ENCODE measurements around the gene IQSEC3. TPM values are rescaled to one million over a fixed set of nuclear protein-coding genes. Genes with fewer than 3 reads are reported as not detected.
"Not testable (repeated sequence)": the region's sequence is repeated elsewhere in the genome, so short reads cannot be mapped to it uniquely, and the experiment has no call there.

Gene IQSEC3
- total RNA-seq, result 2.3 TPM
- long read RNA-seq, result 0 reads

DNA sequence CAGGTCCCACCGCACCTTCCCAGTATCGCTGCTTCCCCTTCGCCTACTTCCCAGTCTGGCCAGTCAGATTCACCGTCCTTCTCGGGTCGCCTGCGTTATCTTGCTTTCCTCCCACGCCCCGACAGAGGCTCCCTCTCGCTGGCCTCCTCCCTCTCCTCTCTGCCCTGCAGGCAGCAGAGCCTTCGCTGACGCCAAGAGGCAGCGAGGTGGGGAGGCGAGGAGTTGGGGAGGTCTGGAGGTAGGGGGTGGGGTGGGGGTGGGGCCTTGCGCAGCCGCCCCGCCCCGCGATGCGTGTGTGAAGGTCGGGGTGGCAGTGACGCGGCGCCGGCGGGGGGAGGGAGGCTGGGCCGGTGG, at the start of gene IQSEC3:
IQSEC3 (plus strand) TSS at position 340 of the 354 bp plus-strand sequence. CDS start 116 bp downstream, outside the sequence.
- intact Hi-C loops (cut with DNase I); DNase-seq (ENCODE audit: missing footprints); ATAC-seq: not testable (repeated sequence)

DNA sequence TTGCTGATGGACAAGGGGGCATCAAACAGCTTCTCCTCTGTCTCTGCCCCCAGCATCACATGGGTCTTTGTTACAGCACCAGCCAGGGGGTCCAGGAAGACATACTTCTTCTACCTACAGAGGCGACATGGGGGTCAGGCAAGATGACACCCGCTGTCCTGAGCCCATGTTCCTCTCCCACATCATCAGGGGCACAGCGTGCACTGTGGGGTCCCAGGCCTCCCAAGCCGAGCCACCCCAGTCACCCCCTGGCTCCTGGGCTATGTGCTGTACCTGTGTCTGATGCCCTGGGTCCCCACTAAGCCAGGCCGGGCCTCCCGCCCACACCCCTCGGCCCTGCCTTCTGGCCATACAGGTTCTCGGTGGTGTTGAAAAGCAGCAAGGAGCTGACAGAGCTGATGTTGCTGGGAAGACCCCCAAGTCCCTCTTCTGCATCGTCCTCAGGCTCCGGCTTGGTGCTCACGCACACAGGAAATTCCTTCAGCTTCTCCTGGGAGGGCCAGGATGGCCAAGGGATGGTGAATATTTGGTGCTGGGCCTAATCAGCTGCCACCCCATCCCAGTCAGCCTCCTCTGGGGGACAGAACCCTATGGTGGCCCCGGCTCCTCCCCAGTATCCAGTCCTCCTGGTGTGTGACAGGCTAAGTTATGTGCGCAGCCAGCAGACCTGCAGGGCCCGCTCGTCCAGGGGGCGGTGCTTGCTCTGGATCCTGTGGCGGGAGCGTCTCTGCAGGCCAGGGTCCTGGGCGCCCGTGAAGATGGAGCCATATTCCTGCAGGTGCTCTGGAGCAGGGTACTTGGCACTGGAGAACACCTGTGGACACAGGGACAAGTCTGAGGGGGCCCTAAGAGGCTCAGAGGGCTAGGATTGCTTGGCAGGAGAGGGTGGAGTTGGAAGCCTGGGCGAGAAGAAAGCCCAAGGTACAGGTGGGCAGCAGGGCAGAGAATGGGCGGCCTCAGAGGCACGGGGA, 48.9 kb upstream of the IQSEC3 start:
- peak; percentile 13 for DNase-seq (ENCODE audit: missing footprints)
- ATAC-seq; intact Hi-C loops (cut with DNase I): not testable (repeated sequence)

DNA sequence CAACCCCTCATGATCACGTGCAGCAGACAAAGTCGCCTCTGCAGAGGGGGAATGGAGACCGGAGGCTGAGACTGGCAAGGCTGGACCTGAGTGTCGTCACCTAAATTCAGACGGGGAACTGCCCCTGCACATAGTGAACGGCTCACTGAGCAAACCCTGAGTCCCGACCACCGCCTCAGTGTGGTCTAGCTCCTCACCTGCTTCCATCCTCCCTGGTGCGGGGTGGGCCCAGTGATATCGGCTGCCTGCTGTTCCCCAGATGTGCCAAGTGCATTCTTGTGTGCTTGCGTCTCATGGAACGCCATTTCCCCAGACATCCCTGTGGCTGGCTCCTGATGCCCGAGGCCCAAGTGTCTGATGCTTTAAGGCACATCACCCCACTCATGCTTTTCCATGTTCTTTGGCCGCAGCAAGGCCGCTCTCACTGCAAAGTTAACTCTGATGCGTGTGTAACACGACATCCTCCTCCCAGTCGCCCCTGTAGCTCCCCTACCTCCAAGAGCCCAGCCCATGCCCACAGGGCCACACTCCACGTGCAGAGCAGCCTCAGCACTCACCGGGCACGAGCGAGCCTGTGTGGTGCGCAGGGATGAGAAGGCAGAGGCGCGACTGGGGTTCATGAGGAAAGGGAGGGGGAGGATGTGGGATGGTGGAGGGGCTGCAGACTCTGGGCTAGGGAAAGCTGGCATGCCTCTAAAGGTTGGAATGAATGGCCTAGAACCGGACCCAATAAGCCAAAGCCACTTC, 47.6 kb upstream of the IQSEC3 start:
- ATAC-seq; intact Hi-C loops (cut with DNase I): not testable (repeated sequence)
- peak; percentile 50 for DNase-seq (ENCODE audit: missing footprints)

DNA sequence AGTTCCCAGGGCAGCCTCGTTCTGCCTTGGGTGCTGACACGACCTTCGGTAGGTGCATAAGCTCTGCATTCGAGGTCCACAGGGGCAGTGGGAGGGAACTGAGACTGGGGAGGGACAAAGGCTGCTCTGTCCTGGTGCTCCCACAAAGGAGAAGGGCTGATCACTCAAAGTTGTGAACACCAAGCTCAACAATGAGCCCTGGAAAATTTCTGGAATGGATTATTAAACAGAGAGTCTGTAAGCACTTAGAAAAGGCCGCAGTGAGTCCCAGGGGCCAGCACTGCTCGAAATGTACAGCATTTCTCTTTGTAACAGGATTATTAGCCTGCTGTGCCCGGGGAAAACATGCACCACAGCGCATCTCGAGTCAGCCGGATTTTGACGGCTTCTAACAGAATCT, 46.7 kb upstream of the IQSEC3 start:
- DNase-seq (ENCODE audit: missing footprints); intact Hi-C loops (cut with DNase I); ATAC-seq: not testable (repeated sequence)

DNA sequence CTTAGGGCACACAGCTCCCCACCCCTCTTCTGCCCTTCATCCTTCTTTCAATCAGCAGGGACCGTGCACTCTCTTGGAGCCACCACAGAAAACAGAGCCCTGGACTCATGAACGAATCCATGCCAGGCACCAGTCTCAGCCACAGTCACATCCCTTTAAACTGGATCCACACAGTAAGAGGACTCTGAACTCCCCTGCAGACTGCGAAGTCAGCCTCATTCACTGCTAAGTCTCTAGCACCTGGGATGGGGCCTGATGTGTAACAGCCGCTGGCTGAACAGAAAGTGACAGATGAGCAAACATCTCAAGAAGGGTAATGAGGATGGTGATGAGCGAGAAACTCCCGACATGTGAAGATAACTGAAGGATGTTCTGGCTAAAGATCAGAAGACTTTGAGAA, 45.8 kb upstream of the IQSEC3 start:
- ATAC-seq (peak; percentile 28), DNase-seq (ENCODE audit: missing footprints) (peak; percentile 18)
- intact Hi-C loops (cut with DNase I), result no loop called here

DNA sequence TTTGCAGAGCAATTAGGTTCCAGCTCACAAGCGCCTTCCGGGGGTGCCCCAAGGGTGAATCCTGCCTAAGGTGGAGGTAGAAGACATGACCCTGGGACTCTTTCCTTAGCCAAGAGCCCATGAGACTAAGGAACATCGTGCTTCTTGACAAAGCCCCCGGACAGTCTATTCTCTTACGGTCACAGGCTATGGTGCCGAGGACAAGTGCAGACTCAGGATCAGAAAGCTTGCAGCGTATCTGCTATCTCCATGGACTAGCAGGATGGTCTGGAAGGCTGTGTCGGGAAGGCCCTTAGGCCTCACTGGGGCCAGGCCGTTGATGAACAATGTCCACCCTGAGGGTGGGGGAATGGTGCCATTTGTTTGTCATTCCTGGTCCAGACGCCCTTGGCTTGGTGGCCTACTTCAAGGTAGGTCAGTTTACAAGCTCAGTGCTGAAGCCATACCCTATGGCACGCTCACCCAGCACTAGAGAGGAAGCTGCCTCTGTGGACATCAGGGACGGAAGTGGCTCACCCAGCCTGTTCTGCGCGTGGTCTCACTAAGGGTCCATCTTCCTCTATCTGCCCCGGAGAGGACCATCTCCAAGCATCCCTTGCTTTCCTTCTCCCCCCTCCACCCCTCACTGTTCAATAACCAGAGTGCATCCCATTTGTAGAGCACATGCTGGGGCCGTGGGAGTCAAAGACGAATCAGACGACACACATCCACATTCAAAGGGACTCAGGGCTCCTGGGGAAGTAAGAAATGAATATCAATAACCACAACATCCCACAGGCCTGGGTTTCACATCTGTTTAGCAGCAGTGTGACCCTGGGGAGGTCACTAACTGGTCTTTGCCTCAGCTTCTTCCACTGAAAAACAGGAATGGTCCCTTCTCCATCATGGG, 45.0 kb upstream of the IQSEC3 start:
- ATAC-seq, result peak; percentile 72
- intact Hi-C loops (cut with DNase I), result no loop called here
- peak; percentile 81 for DNase-seq (ENCODE audit: missing footprints)

DNA sequence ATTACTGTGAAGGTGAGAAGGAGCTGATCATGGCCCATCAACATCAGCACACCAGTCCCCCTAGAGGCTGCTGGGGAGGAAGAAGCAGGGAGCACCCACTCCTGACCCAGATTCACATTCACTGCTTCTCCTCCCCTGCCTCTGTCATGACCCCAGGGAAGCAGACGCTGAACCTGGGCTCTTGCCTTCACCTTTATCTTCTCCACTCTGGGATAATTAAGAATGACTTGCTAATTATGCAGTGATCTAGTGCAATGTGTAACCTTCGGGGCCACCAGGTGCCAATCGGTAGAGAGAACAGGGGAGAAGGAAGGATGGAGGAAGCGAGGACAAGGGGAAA, 44.4 kb upstream of the IQSEC3 start:
- peak; percentile 21 for DNase-seq (ENCODE audit: missing footprints)
- no peak for ATAC-seq
- intact Hi-C loops (cut with DNase I), result no loop called here

DNA sequence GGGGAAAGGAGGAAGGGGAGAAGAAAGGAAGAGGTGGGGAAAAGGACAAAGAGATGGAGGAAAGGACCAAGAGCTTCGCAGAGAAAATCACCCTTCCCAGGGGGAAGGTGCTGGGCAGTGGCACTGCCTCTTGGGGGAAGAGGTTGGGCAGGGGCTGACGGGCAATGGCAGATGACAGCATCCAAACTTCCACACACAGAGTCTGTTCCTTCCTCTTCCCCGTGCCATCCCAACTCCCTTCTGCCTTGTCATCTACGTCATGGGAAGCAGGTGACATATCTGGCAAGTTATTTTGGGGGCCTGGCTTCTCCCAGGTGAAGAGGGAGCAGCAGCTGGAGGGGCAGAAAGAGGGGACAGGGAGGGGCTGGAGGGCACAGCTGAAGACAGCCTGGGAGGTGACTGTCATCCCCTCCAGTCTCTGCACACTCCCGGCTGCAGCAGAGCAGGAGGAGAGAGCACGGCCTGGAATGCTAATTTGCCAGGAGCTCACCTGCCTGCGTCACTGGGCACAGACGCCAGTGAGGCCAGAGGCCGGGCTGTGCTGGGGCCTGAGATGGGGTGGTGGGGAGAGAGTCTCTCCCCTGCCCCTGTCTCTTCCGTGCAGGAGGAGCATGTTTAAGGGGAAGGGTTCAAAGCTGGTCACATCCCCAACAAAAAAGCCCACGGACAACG, 43.9 kb upstream of the IQSEC3 start:
- peak; percentile 48 for ATAC-seq

DNA sequence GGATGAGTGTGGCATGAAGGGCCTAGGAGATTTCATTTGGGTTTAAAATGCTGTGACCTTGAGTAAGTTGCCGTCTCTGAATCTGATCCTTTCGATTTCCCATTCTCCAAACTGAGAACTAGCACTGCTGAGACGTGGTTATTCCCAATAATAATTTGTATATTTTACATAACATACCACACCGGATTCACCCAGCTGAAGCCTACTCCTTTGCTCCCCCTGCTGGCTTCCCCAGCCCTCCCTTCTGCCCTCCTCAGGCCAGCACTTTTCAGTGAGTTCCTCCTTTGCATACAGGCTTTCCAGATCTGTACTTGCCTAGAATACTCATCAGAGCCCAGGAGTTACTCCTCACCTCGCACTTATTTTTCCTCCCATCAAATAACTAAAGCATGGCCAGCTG, 38.7 kb upstream of the IQSEC3 start:
- ATAC-seq; intact Hi-C loops (cut with DNase I); DNase-seq (ENCODE audit: missing footprints): not testable (repeated sequence)

More for the DNA sequence above, 43.9 kb upstream of the IQSEC3 start:
- intact Hi-C loops (cut with DNase I), result no loop called here
- no peak for DNase-seq (ENCODE audit: missing footprints)

DNA sequence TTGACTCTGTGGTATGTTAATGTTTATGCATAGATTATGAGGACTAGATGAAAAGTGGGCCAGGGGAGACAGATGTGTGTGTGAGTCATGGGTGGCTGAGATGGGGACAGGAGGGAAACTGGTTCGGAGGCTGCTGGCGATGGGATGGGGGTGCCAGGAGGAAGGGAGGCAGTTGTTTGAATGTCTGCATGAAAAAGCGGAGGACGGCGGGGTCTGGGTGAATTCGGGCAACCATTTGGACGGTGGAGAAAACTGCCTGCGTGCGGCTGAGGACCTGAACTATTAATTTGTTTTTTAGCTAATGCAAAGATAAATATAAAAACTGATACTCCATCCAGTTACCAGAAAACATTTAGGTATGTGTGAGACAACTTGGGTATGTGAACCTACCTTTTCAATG, 27.8 kb upstream of the IQSEC3 start:
- ATAC-seq; intact Hi-C loops (cut with DNase I): not testable (repeated sequence)
- peak; percentile 61 for DNase-seq (ENCODE audit: missing footprints)

DNA sequence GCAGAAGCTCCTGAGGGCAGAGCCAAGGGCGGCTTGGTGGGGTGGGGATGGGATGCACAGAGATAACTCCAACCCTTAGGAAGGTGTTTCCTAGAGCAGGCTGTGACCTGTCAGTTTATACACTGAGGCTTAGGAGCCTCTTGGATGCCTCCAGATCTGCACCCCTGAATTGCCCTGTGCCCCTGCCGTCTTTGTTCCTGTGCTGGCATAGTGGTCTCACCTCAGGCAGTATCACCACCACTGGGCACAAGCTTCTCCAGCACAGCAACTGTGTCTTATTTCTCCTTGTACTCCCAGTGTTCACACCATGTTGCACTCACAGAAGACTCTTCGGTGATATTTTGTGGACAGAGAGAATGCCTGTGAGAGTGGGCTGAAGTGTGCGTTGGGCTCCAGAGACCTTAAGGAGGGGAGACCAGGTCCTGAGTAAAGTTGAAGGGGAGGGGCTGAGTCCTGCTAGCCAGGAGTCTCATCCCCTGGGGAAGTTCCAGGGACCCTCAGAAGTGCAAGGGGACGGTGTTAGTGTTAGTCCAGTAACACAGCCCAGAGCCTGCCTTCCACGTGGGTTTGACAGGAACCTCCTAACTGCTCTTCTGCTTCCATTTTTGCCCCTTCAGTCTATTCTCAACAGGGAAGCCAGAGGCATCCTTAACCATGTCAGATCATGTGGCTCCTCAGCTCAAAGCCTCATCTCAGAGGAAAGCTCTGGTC, 26.9 kb upstream of the IQSEC3 start:
- intact Hi-C loops (cut with DNase I); DNase-seq (ENCODE audit: missing footprints); ATAC-seq: not testable (repeated sequence)

DNA sequence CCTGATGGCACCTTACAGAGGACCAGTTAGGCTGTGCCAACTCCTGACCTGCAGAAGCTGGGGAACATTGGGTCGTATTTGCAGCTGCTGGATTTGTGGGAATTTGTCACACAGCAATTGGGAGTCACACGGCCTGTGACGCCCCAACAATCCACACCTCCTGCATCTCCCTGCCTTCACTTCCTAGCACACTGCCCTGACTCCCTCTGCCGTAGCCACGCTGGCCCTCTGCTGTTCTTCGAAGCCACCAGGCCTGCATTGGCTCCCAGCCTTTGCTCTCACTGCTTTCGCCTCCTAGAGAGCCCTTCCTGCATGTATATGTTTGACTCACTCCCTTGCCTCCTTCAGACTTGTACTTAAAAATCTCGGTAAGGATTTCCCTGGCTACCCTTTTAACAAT, 22.2 kb upstream of the IQSEC3 start:
- peak; percentile 56 for DNase-seq (ENCODE audit: missing footprints)
- intact Hi-C loops (cut with DNase I); ATAC-seq: not testable (repeated sequence)

DNA sequence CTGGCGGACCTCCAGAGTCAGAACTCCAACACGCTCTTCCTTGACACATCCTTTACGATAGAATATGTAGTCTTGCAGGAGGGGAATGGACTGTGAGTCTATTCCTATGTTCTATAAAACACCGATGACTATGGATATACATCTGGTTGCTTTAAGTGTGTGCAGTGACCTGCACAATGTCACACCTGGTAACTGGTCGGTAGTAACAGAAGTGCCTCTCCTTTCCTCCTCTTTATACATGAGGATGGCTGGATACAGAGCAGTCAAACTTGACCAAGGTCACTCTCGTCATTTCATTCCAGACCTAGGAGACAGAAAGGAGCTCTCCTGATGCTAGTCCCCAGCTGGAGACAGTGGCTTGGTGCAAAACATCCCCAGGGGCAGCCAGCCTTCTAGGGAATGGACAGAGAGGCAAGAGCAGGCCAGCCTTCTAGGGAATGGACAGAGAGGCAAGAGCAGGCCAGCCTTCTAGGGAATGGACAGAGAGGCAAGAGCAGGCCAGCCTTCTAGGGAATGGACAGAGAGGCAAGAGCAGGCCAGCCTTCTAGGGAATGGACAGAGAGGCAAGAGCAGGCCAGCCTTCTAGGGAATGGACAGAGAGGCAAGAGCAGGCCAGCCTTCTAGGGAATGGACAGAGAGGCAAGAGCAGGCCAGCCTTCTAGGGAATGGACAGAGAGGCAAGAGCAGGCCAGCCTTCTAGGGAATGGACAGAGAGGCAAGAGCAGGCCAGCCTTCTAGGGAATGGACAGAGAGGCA, 21.2 kb upstream of the IQSEC3 start:
- DNase-seq (ENCODE audit: missing footprints) (peak; percentile 46), ATAC-seq (peak; percentile 39)
- intact Hi-C loops (cut with DNase I), result not testable (repeated sequence)

DNA sequence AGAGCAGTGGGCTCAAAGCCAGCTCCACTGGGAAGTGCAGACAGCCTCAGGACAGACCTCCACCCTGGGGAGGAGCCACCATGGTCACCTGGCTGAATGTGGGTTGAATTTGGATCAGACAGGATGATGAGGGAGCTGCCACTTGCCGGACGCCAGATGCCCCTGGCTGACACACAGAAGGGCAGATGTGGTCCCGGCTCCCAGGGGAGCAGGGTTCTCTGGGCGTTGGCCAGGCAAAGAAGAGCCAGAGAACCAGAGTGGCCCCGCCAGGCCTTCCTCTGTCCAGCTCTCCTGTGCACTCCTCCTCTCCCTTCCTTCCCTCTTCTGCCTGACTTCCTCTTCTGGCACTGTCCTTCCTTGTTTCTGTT, 20.6 kb upstream of the IQSEC3 start:
- DNase-seq (ENCODE audit: missing footprints) (peak; percentile 50), ATAC-seq (peak; percentile 90)
- intact Hi-C loops (cut with DNase I), result not testable (repeated sequence)

DNA sequence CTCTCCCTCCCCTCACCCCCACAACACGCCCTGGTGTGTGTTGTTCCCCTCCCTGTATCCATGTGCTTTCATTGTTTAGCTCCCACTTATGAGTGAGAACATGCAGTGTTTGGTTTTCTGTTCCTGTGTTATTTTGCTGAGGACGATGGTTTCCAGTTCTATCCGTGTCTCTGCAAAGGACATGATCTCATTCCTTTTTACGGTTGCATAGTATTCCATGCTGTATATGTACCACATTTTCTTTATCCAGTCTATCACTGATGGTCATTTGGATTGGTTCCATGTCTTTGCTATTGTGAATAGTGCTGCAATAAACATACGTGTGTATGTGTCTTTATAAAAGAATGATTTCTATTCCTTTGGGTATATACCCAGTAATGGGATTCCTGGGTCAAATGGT, 20.0 kb upstream of the IQSEC3 start:
- intact Hi-C loops (cut with DNase I), result not testable (repeated sequence)
- DNase-seq (ENCODE audit: missing footprints) (peak; percentile 16), ATAC-seq (peak; percentile 18)

DNA sequence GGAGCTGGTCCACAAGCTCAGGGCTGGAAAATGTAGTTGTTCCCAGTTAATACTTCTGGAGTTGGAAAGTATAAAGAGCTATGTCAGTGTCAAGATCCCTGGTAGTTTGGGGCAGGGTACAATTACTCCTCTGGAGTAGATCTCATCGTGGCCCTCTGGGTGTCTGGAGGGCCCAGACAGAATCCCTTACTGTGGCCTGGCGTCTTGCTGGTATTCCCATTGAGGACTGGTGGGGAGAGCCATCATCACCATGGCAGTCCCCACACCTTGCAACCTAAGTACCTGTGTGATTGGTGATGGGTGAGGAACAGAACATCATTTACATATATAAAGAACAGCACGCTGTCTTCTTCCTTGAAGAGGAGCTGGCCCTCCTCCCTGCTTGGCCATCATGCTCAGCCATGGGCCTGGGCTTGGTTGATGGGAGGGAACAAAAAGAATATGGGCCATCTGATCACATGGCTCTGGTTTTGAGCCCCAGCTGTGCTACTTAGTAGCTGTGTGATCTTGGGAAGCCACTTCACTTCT, 18.8 kb upstream of the IQSEC3 start:
- ATAC-seq, result peak; percentile 32
- intact Hi-C loops (cut with DNase I); DNase-seq (ENCODE audit: missing footprints): not testable (repeated sequence)

DNA sequence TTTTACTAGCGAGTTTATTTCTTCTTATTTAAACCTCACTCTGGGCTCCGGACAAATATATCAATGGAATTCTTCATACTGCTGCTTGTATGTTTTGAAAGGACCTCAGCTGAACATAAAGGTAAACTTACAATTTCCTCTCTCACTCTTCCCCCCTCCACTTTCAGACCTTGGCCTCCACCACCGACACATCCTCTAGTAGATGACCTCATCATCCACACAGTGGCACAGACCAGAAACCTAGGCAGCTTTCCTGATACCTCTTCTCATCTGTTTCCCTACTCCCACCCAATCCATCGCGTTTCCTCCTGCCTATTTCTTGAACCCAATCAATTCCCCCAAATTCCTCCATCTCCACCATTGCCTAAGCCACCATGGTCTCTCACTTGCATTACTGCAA, 17.4 kb upstream of the IQSEC3 start:
- intact Hi-C loops (cut with DNase I); DNase-seq (ENCODE audit: missing footprints); ATAC-seq: not testable (repeated sequence)
